ENCODE results near the gene FAM228B.

GRCh38 chr2:24182507-24182906 lies 59.2 kb downstream of the FAM228B start:
- TF ChIP-seq ZNF274 (IDR thresholded peaks at IDR 0.05; ENCODE audit: low read depth, low read length) (no peak), SUZ12 (IDR thresholded peaks at IDR 0.05; ENCODE audit: extremely low read depth, insufficient read depth, insufficient read length) (no peak)

Measured in NT2/D1 (cell line).